Parathyroid adenoma (tissue), 2 donors: Measurements from ENCODE around the gene ADARB2.
"Not testable (repeated sequence)": the region's sequence is repeated elsewhere in the genome, so short reads cannot be mapped to it uniquely, and the experiment has no call there.

Experiments
- H2AFZ ChIP-seq: fragments of 300-600 bp; sonication (generic); one replicate; pipeline ENCODE4 v1.7.0; 2017; ENCODE audit warnings: antibody characterized with exemption, mild to moderate bottlenecking
- H3K27ac ChIP-seq: fragments of 300-600 bp; sonication (generic); one replicate; pipeline ENCODE4 v1.7.0; 2017
- H3K27me3 ChIP-seq: fragments of 300-600 bp; sonication (generic); one replicate; pipeline ENCODE4 v1.7.0; 2017; ENCODE audit warnings: low read length; ENCODE audit not compliant: control insufficient read depth, insufficient read depth
- H3K36me3 ChIP-seq: fragments of 300-600 bp; sonication (generic); one replicate; pipeline ENCODE4 v1.7.0; 2017; ENCODE audit warnings: low read length; ENCODE audit not compliant: control insufficient read depth, insufficient read depth
- H3K4me1 ChIP-seq: fragments of 300-600 bp; sonication (generic); one replicate; pipeline ENCODE4 v1.7.0; 2017; ENCODE audit warnings: control low read depth
- H3K4me2 ChIP-seq: fragments of 300-600 bp; sonication (generic); one replicate; pipeline ENCODE4 v1.7.0; 2017; ENCODE audit warnings: low read length
- H3K4me3 ChIP-seq: fragments of 300-600 bp; sonication (generic); one replicate; pipeline ENCODE4 v1.7.0; 2017; ENCODE audit warnings: low read depth, low read length
- H3K79me2 ChIP-seq: fragments of 300-600 bp; sonication (generic); one replicate; pipeline ENCODE4 v1.7.0; 2017; ENCODE audit warnings: control low read depth
- H3K9ac ChIP-seq: fragments of 300-600 bp; sonication (generic); one replicate; pipeline ENCODE4 v1.7.0; 2017; ENCODE audit warnings: mild to moderate bottlenecking
- H3K9me3 ChIP-seq: fragments of 300-600 bp; sonication (generic); one replicate; pipeline ENCODE4 v1.7.0; 2017; ENCODE audit warnings: low read length; ENCODE audit not compliant: control insufficient read depth
- TF ChIP-seq, protein P1 (sequence below): fragments of 300-600 bp; sonication (generic); IDR thresholded peaks from one replicate; pipeline ENCODE4 v1.7.0; 2017; ENCODE audit warnings: antibody characterized with exemption, mild to moderate bottlenecking
- donor health status: primary hyperparathyroidism.

ADARB2 gene

DNA sequence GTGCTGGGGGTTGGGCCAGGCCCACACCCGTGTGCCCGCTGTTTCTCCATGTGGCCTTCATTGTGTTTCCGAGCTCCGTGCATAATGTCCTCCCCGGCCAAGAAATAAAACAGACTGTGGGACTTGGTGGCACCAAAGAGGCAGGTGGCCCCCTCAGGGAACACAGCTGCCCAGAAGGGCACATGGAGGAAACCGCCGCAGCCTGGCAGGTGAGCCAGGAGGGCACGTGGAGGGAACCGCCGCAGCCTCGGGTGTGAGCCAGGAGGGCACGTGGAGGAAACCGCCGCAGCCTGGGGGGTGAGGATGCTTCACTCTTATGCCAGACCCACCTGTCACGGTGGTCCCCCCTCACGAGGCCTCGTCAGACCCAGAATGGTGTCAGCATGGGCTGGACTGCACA lies 392.5 kb downstream of the ADARB2 start:
- no peak overlapping the region for H2AFZ ChIP-seq
- TF ChIP-seq, protein P1, sequence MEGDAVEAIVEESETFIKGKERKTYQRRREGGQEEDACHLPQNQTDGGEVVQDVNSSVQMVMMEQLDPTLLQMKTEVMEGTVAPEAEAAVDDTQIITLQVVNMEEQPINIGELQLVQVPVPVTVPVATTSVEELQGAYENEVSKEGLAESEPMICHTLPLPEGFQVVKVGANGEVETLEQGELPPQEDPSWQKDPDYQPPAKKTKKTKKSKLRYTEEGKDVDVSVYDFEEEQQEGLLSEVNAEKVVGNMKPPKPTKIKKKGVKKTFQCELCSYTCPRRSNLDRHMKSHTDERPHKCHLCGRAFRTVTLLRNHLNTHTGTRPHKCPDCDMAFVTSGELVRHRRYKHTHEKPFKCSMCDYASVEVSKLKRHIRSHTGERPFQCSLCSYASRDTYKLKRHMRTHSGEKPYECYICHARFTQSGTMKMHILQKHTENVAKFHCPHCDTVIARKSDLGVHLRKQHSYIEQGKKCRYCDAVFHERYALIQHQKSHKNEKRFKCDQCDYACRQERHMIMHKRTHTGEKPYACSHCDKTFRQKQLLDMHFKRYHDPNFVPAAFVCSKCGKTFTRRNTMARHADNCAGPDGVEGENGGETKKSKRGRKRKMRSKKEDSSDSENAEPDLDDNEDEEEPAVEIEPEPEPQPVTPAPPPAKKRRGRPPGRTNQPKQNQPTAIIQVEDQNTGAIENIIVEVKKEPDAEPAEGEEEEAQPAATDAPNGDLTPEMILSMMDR = no peak
- no peak overlapping the region for H3K9ac ChIP-seq

DNA sequence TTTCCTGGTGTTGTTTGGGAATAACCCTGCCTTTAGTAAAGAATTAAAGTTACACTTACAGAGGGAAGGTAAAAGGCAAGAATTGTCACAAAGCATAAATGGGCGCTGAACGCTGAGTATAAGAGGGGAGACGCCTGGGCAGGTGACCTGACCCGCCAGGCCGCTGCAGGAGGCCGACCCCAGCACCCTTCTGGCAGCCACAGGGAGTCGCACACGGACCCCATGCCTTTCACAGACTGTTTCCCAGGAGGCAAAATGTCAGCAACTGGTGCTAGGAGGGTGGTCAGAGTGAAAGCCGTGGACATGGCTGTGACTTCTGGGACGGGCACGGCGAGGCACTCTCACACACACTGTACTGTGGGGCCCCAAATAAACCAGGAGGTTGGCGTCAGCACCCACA lies 392.9 kb downstream of the ADARB2 start:
- Histone ChIP-seq H3K27me3 (no peaks in the 10 kb centered on the region), H3K27ac (no peak overlapping the region), H3K9ac (no peak overlapping the region), H3K4me1 (no peaks in the 10 kb centered on the region), H3K4me2 (no peak overlapping the region), H3K79me2 (no peaks in the 10 kb centered on the region), H2AFZ (no peak overlapping the region), H3K36me3 (no peaks in the 10 kb centered on the region), H3K9me3 (no peaks in the 10 kb centered on the region), H3K4me3 (no peak overlapping the region)
- TF ChIP-seq, protein P1 = no peak

More for the DNA sequence above, 392.5 kb downstream of the ADARB2 start:
- Histone ChIP-seq H3K9me3 (no peaks in the 10 kb centered on the region), H3K4me1 (no peaks in the 10 kb centered on the region), H3K27me3 (no peaks in the 10 kb centered on the region), H3K4me3 (no peak overlapping the region), H3K36me3 (no peaks in the 10 kb centered on the region), H3K4me2 (no peak overlapping the region), H3K27ac (no peak overlapping the region), H3K79me2 (no peaks in the 10 kb centered on the region)

DNA sequence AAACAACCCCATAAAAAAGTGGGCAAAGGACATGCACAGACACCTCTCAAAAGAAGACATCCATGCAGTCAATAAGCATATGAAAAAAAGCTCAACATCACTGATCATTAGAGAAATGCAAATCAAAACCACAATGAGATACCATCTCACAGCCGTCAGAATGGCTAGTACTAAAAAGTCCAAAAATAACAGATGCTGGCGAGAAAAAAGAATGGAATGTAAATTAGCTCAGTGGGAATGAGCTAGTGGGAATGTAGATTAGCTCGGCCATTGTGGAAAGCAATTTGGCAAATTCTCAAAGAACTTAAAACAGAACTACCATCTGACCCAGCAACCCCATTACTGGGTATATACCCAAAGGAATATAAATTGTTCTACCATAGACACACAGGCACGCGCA lies 394.1 kb downstream of the ADARB2 start:
- H3K36me3 ChIP-seq = no peaks in the 10 kb centered on the region
- H3K4me1 ChIP-seq = no peaks in the 10 kb centered on the region
- H2AFZ ChIP-seq = no peak overlapping the region
- H3K27ac ChIP-seq = no peak overlapping the region
- H3K9me3 ChIP-seq = no peaks in the 10 kb centered on the region
- no peak overlapping the region for H3K4me2 ChIP-seq
- TF ChIP-seq, protein P1 = no peak
- H3K4me3 ChIP-seq = no peak overlapping the region
- no peaks in the 10 kb centered on the region for H3K27me3 ChIP-seq
- H3K9ac ChIP-seq = no peak overlapping the region
- no peaks in the 10 kb centered on the region for H3K79me2 ChIP-seq

DNA sequence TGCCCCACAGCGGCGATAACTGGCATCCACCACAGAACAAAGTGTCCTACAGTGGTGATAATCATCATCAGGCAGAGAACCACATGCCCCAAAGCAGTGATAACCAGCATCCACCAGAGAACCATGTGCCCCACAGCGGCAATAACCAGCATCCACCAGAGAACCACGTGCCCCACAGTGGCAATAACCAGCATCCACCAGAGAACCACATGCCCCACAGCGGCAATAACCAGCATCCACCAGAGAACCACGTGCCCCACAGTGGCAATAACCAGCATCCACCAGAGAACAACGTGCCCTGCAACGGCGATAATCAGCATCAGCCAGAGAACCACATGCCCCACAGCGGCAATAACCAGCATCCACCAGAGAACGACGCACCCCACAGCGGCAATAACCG lies 396.3 kb downstream of the ADARB2 start:
- H3K36me3 ChIP-seq, H3K4me2 ChIP-seq, H3K9me3 ChIP-seq, H3K4me3 ChIP-seq, H3K79me2 ChIP-seq, H3K4me1 ChIP-seq, H3K9ac ChIP-seq, H2AFZ ChIP-seq, H3K27ac ChIP-seq, H3K27me3 ChIP-seq: not testable (repeated sequence)

DNA sequence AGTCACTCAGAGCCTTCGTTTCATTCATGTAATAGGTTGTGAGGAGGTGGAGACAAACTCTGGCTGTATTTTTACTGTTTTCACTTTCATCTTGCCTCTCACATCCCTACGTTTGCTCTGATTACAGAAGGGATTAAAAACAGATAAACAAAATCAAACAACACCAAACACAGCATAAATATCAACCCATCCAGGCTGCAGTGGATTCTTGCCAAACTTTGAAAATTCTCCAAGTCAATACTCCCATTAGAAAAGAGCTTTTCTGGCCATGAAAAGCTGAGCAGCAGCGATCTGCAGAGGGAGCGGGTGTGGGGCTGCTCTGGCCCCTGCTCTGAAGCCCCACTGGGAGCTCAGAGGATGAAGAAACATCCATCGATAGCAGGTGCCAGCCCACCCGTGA lies 397.9 kb downstream of the ADARB2 start:
- H3K27me3 ChIP-seq = no peaks in the 10 kb centered on the region
- TF ChIP-seq, protein P1 = no peak
- H3K9ac ChIP-seq = no peak overlapping the region
- no peak overlapping the region for H3K27ac ChIP-seq
- H3K4me2 ChIP-seq = no peak overlapping the region
- H3K79me2 ChIP-seq = no peaks in the 10 kb centered on the region
- H3K9me3 ChIP-seq = no peaks in the 10 kb centered on the region
- no peak overlapping the region for H2AFZ ChIP-seq
- H3K4me3 ChIP-seq = no peak overlapping the region
- H3K36me3 ChIP-seq = no peaks in the 10 kb centered on the region
- H3K4me1 ChIP-seq = no peaks in the 10 kb centered on the region
